HepG2 (cell line): ENCODE results near the gene CHMP5. TPM values are rescaled to one million over a fixed set of nuclear protein-coding genes. Genes with fewer than 3 reads are reported as not detected.

Experiments
- ATAC-seq: fragments of 200-7000 bp; cut with Tn5 transposase; 3 replicates; pipeline ENCODE4 v1.9.1; 2020; ENCODE audit warnings: mild to moderate bottlenecking, moderate library complexity
- BruUV-seq: library from RNA; stranded (reverse); fragments of 400-500 nt; replicated peaks from 2 replicates; lab custom pipeline; 2021; lab: Mats Ljungman, UMichigan
- CTCF ChIA-PET: fragments of 300-600 bp; formaldehyde crosslinking; extraction: SDS; loops from one replicate; lab custom pipeline; 2021; ENCODE audit warnings: low total read pairs, inconsistent platforms, low intra/inter-chr PET ratio; lab: Yijun Ruan, JAX
- POLR2A ChIA-PET: fragments of 350-600 bp; sonication (Branson Sonifier 250); formaldehyde crosslinking; loops from one replicate; lab custom pipeline; 2020; ENCODE audit warnings: antibody characterized with exemption, inconsistent platforms; lab: Yijun Ruan, JAX
- DNase-seq: peaks from one replicate; pipeline ENCODE4 v3.0.0-alpha.2; 2015; ENCODE audit warnings: low spot score
- FAIRE-seq: peaks from 3 replicates; lab custom pipeline; 2011; peaks lifted over from hg19 to GRCh38; lab: Jason Lieb, UNC
- H2AFZ ChIP-seq: one replicate; pipeline ENCODE4 v1.6.1; 2011; ENCODE audit warnings: low read length, inconsistent platforms
- H3K27ac ChIP-seq: fragments of 300-600 bp; 3 replicates; pipeline ENCODE4 v1.8.0; 2011; ENCODE audit warnings: mixed run types, mild to moderate bottlenecking, mixed read lengths, low read length, inconsistent platforms; ENCODE audit not compliant: insufficient read depth; ENCODE audit errors: extremely low read length
- H3K27me3 ChIP-seq, 2 experiments: fragments of 200-600 bp in 1 of 2; 2 replicates in 1 of 2; 3 replicates in 1 of 2; pipeline versions ENCODE4 v1.6.0 to v1.8.0; 2011; ENCODE audit warnings: low read length in 2 of 2, mild to moderate bottlenecking in 2 of 2, moderate library complexity in 2 of 2, inconsistent platforms in 1 of 2; ENCODE audit not compliant: insufficient read depth in 2 of 2, control insufficient read depth in 1 of 2
- H3K36me3 ChIP-seq, 2 experiments: fragments of 200-600 bp in 1 of 2; replicated peaks in 1 of 2; 2 replicates in 1 of 2; 3 replicates in 1 of 2; pipeline versions ENCODE4 v1.5.1 to v1.8.0; 2011; ENCODE audit warnings: low read length in 2 of 2, inconsistent platforms in 1 of 2; ENCODE audit not compliant: insufficient read depth in 2 of 2, control insufficient read depth in 1 of 2
- H3K4me1 ChIP-seq: 2 replicates; pipeline ENCODE4 v1.5.1; 2012; ENCODE audit warnings: low read length, inconsistent platforms; ENCODE audit not compliant: insufficient read depth
- H3K4me2 ChIP-seq: 2 replicates; pipeline ENCODE4 v1.6.0; 2011; ENCODE audit warnings: low read depth, low read length, inconsistent platforms
- H3K4me3 ChIP-seq, 3 experiments: fragments of 200-600 bp in 1 of 3; sonication (generic), shearing (Covaris generic) in 1 of 3; replicated peaks in 1 of 3; 2 replicates each; pipeline ENCODE4 v1.5.1; 2011 to 2016; ENCODE audit warnings: low read length in 3 of 3, inconsistent platforms in 2 of 3, low read depth in 2 of 3, mild to moderate bottlenecking in 2 of 3, control low read depth in 1 of 3, mixed read lengths in 1 of 3; ENCODE audit not compliant: insufficient read depth in 1 of 3
- H3K79me2 ChIP-seq: one replicate; pipeline ENCODE4 v1.6.1; 2011; ENCODE audit warnings: low read length, inconsistent platforms; ENCODE audit not compliant: insufficient read depth
- H3K9ac ChIP-seq: 2 replicates; pipeline ENCODE4 v1.6.0; 2011; ENCODE audit warnings: mild to moderate bottlenecking, low read depth, low read length, inconsistent platforms; ENCODE audit not compliant: insufficient read depth
- H3K9me3 ChIP-seq: 2 replicates; pipeline ENCODE4 v1.5.1; 2012; ENCODE audit warnings: mild to moderate bottlenecking, low read length
- H4K20me1 ChIP-seq: 2 replicates; pipeline ENCODE4 v1.6.0; 2011; ENCODE audit warnings: inconsistent platforms, mild to moderate bottlenecking, low read length, moderate library complexity; ENCODE audit not compliant: insufficient read depth
- CBX1 ChIP-seq: IDR thresholded peaks from one replicate; pipeline ENCODE4 v1.6.1; 2016; ENCODE audit warnings: antibody characterized with exemption, low read depth
- E2F2 ChIP-seq: sonication (generic); formaldehyde crosslinking; IDR thresholded peaks from 2 replicates; pipeline ENCODE4 v1.4.0; 2020; ENCODE audit warnings: missing genetic modification reagents, borderline replicate concordance
- HOXD1 ChIP-seq: sonication (generic); formaldehyde crosslinking; IDR thresholded peaks from 2 replicates; pipeline ENCODE4 v1.5.0; 2020; ENCODE audit warnings: missing genetic modification reagents
- MAFF ChIP-seq: IDR thresholded peaks from 2 replicates; pipeline ENCODE4 v1.6.1; 2011; ENCODE audit warnings: low read depth, low read length, improper control_type of control experiment
- MAFK ChIP-seq, 2 experiments: IDR thresholded peaks in 1 of 2; conservative IDR thresholded peaks in 1 of 2; 2 replicates each; pipeline ENCODE4 v1.6.1; 2011; ENCODE audit warnings: improper control_type of control experiment in 2 of 2, low read length in 2 of 2
- ONECUT2 ChIP-seq: sonication (generic); formaldehyde crosslinking; IDR thresholded peaks from 2 replicates; pipeline ENCODE4 v1.4.0; 2020; ENCODE audit warnings: missing genetic modification reagents
- PCBP1 ChIP-seq: fragments of 200-400 bp; formaldehyde crosslinking; IDR thresholded peaks from 2 replicates; pipeline ENCODE4 v1.6.1; 2017; ENCODE audit warnings: mild to moderate bottlenecking, low read depth, low read length, borderline replicate concordance
- PHF8 ChIP-seq: sonication (generic); formaldehyde crosslinking; IDR thresholded peaks from 2 replicates; pipeline ENCODE4 v1.5.0; 2020; ENCODE audit warnings: missing genetic modification reagents
- PRPF4 ChIP-seq: fragments of 200-400 bp; formaldehyde crosslinking; IDR thresholded peaks from 2 replicates; pipeline ENCODE4 v1.6.1; 2016; ENCODE audit warnings: low read length, low read depth; ENCODE audit not compliant: poor library complexity, severe bottlenecking
- RBM39 ChIP-seq: fragments of 200-400 bp; formaldehyde crosslinking; IDR thresholded peaks from one replicate; pipeline ENCODE4 v1.6.1; 2018; ENCODE audit warnings: antibody characterized with exemption, mild to moderate bottlenecking, low read depth, low read length; ENCODE audit not compliant: poor library complexity, severe bottlenecking
- YY1 ChIP-seq: IDR thresholded peaks from 2 replicates; pipeline ENCODE4 v1.6.1; 2011; ENCODE audit warnings: low read length, low read depth, moderate library complexity, mild to moderate bottlenecking; ENCODE audit not compliant: insufficient read depth, insufficient replicate concordance
- ZFP1 ChIP-seq: IDR thresholded peaks from 2 replicates; pipeline ENCODE4 v1.6.1; 2016
- ZNF501 ChIP-seq: sonication (generic); formaldehyde crosslinking; IDR thresholded peaks from 2 replicates; pipeline ENCODE4 v1.5.1; 2020; ENCODE audit warnings: mild to moderate bottlenecking, moderate library complexity, missing genetic modification reagents
- ZNF780A ChIP-seq: sonication (generic); formaldehyde crosslinking; IDR thresholded peaks from 2 replicates; pipeline ENCODE4 v1.8.0; 2022; ENCODE audit warnings: mild to moderate bottlenecking, missing genetic modification reagents, moderate library complexity
- ZNF788 ChIP-seq: sonication (generic); formaldehyde crosslinking; IDR thresholded peaks from 2 replicates; pipeline ENCODE4 v1.5.0; 2020; ENCODE audit warnings: mild to moderate bottlenecking, missing genetic modification reagents, borderline replicate concordance
- WGBS: methylation state at CpG from one replicate; pipeline ENCODE4 v1.1.6; 2017; ENCODE audit warnings: low lambda C conversion rate; 5-methylcytosine and 5-hydroxymethylcytosine counted together
- in situ Hi-C: cut with HindIII; loops from 2 replicates; pipeline ENCODE4 v1.10.0; 2017; ENCODE audit warnings: low pct_unique_long_range_greater_than_20kb; ENCODE audit not compliant: extremely low pct_ligation_motif_present
- intact Hi-C: fragments of 100-400 bp; cut with micrococcal nuclease; formaldehyde crosslinking; loops from one replicate; pipeline ENCODE4 v1.10.0; 2022; ENCODE audit not compliant: unreplicated experiment
- polyA plus RNA-seq, 8 experiments: library from polyadenylated mRNA; depleted of rRNA in 3 of 8; stranded (reverse) in 7 of 8; unstranded in 1 of 8; fragments of >200 nt; fragmentation: Illumina TruSeq in 4 of 8; extraction: Trizol in 4 of 8; gene quantifications; 2 replicates each; pipeline versions ENCODE4 v1.2.1 to v1.2.3, GENCODE V29; 2011 to 2016; ENCODE audit warnings: low read depth in 4 of 8, missing spikeins in 1 of 8, mixed read lengths in 1 of 8; ENCODE audit not compliant: insufficient read depth in 1 of 8
- total RNA-seq, 5 experiments: library from RNA; depleted of rRNA; stranded (reverse); fragments of >200 nt; fragmentation: Illumina TruSeq; extraction: Trizol; gene quantifications; 2 replicates each; pipeline ENCODE4 v1.2.3, GENCODE V29; 2016; ENCODE audit warnings: low read depth in 1 of 5
- TF ChIP-seq, protein P1 (sequence below): sonication (generic); formaldehyde crosslinking; IDR thresholded peaks from 2 replicates; pipeline ENCODE4 v1.5.1; 2020; ENCODE audit warnings: missing genetic modification reagents, mild to moderate bottlenecking, borderline replicate concordance
- TF ChIP-seq, protein P2 (sequence below): sonication (generic); formaldehyde crosslinking; IDR thresholded peaks from 2 replicates; pipeline ENCODE4 v1.5.0; 2020; ENCODE audit warnings: mild to moderate bottlenecking, missing genetic modification reagents, moderate library complexity

CHMP5 gene
- total and polyA plus RNA-seq, 2 of the 13 experiments (the other 11 are each of a cell fraction or from before 2014, with no cell fraction given), result 46.0 to 57.3 TPM

- BruUV-seq, result no TSS peak
- H3K79me2 ChIP-seq, result peaks cover 16% of the 10 kb centered on the region
- in situ Hi-C loops (no loop called here), intact Hi-C loops (loop anchor here (5.0 kb wide), 1 partner anchor 35 kb away; no protein-coding TSS in a partner anchor)
- H3K4me2 ChIP-seq, result peak overlapping the region; percentile 39
- peaks cover 31% of the 10 kb centered on the region for H3K4me1 ChIP-seq
- H3K4me3 ChIP-seq, result no peak overlapping the region
- H3K9me3 ChIP-seq, result no peaks in the 10 kb centered on the region
- FAIRE-seq (no peak), ATAC-seq (no peak), DNase-seq (peak; percentile 67)
- H4K20me1 ChIP-seq, result no peaks in the 10 kb centered on the region
- 46% methylated on average over 4 of the region's 4 CpGs for WGBS
- H3K27me3 ChIP-seq, result no peaks in the 10 kb centered on the region
- no peak overlapping the region for H2AFZ ChIP-seq
- H3K27ac ChIP-seq, result peak overlapping the region; percentile 15
- ChIA-PET POLR2A (interaction anchor here (0.7 to 1.6 kb wide), 3 partner anchors 12 to 38 kb away, joined by 3 to 4 read pairs (median 4); partner anchors contain the start of genes BAG1 and CHMP5), CTCF (interaction anchor here (1.1 to 1.2 kb wide), 2 partner anchors 19 to 35 kb away, joined by 3 read pairs; no protein-coding TSS in a partner anchor)
- H3K36me3 ChIP-seq, result 0 out of 5 replicates have a peak, but pooled peaks cover 0 to under 1% of the 10 kb centered on the region in 2 experiments
- H3K9ac ChIP-seq, result no peak overlapping the region
- TF ChIP-seq, protein P1, sequence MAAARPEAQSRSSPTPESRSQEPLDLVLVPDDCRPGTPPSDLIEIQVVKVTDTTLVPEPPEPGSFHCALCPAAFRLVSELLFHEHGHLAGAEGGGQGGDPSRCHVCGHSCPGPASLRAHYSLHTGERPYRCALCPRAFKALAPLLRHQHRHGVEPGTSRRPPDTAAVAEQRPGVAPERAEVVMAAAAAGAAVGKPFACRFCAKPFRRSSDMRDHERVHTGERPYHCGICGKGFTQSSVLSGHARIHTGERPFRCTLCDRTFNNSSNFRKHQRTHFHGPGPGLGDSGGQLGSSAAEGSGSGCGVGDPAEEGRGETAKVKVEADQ (CRISPR knock-in tag), result no peak
- TF ChIP-seq PHF8 (CRISPR knock-in tag) (no peak), E2F2 (CRISPR knock-in tag) (no peak), RBM39 (no peak), PCBP1 (no peak), HOXD1 (CRISPR knock-in tag) (no peak), ZNF780A (CRISPR knock-in tag) (no peak), MAFF (peak; percentile 86), ZNF788 (no peak), CBX1 (no peak), YY1 (no peak), MAFK (conservative IDR thresholded peaks at IDR 0.05 in 1 of 2, IDR thresholded peaks at IDR 0.05 in 1 of 2; ENCODE audit: low read length in 2 of 2) (peak; percentile 67 to 68), ZNF501 (CRISPR knock-in tag) (no peak), ZFP1 (CRISPR knock-in tag) (no peak), ONECUT2 (CRISPR knock-in tag) (no peak), PRPF4 (no peak)
- TF ChIP-seq, protein P2, sequence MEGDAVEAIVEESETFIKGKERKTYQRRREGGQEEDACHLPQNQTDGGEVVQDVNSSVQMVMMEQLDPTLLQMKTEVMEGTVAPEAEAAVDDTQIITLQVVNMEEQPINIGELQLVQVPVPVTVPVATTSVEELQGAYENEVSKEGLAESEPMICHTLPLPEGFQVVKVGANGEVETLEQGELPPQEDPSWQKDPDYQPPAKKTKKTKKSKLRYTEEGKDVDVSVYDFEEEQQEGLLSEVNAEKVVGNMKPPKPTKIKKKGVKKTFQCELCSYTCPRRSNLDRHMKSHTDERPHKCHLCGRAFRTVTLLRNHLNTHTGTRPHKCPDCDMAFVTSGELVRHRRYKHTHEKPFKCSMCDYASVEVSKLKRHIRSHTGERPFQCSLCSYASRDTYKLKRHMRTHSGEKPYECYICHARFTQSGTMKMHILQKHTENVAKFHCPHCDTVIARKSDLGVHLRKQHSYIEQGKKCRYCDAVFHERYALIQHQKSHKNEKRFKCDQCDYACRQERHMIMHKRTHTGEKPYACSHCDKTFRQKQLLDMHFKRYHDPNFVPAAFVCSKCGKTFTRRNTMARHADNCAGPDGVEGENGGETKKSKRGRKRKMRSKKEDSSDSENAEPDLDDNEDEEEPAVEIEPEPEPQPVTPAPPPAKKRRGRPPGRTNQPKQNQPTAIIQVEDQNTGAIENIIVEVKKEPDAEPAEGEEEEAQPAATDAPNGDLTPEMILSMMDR (CRISPR knock-in tag), result peak; percentile 76
Observed at GRCh38 chr9:33287087-33287490, 22.2 kb downstream of the CHMP5 start.
